ENCODE data around the gene HHAT.
A peak's percentile ranks its signal among the peaks of the same experiment; 100 is the strongest.

The HHAT gene

GRCh38 chr1:210692796-210693195 lies 364.1 kb downstream of the HHAT start:
- no peak for DNase-seq

- DNase-seq: no peak
Measured at GRCh38 chr1:210695026-210695425, 366.3 kb downstream of the HHAT start.

- peak; percentile 78 for DNase-seq
Measured at GRCh38 chr1:210696709-210697108, 368.0 kb downstream of the HHAT start.

- DNase-seq: no peak
Measured at GRCh38 chr1:210697185-210697584, 368.5 kb downstream of the HHAT start.

- DNase-seq: no peak
Measured at GRCh38 chr1:210698661-210699060, 370.0 kb downstream of the HHAT start.

- no peak for DNase-seq
Measured at GRCh38 chr1:210700083-210700482, 371.4 kb downstream of the HHAT start.

GRCh38 chr1:210700511-210700910 lies 371.8 kb downstream of the HHAT start:
- no peak for DNase-seq

- no peak for DNase-seq
Measured at GRCh38 chr1:210702506-210702905, 373.8 kb downstream of the HHAT start.

- no peak for DNase-seq
Measured at GRCh38 chr1:210703593-210703992, 374.9 kb downstream of the HHAT start.

GRCh38 chr1:210705086-210705485 lies 376.4 kb downstream of the HHAT start:
- no peak for DNase-seq

- no peak for DNase-seq
Measured at GRCh38 chr1:210706246-210706645, 377.5 kb downstream of the HHAT start.

- no peak for DNase-seq
Measured at GRCh38 chr1:210707300-210708240, 378.9 kb downstream of the HHAT start.

GRCh38 chr1:210709701-210710100 lies 381.0 kb downstream of the HHAT start:
- DNase-seq: no peak

- no peak for DNase-seq
Measured at GRCh38 chr1:210711825-210712612, 383.3 kb downstream of the HHAT start.

- DNase-seq: no peak
Measured at GRCh38 chr1:210715072-210715471, 386.4 kb downstream of the HHAT start.

GRCh38 chr1:210722410-210723081 lies 393.8 kb downstream of the HHAT start:
- DNase-seq: no peak

GRCh38 chr1:210723646-210724045 lies 394.9 kb downstream of the HHAT start:
- no peak for DNase-seq

- no peak for DNase-seq
Measured at GRCh38 chr1:210724768-210725167, 396.1 kb downstream of the HHAT start.
